HepG2 (cell line): Measurements from ENCODE around the gene SKIC2. TPM values are rescaled to one million over a fixed set of nuclear protein-coding genes. Genes with fewer than 3 reads are reported as not detected.

Source experiments
- KMT2B ChIP-seq: IDR thresholded peaks from 2 replicates; pipeline ENCODE4 v1.6.1; 2016; ENCODE audit warnings: missing genetic modification reagents, missing compliant biosample characterization
- RBM22 ChIP-seq: fragments of 200-400 bp; formaldehyde crosslinking; optimal IDR thresholded peaks from 2 replicates; pipeline ENCODE3; 2017; ENCODE audit warnings: mild to moderate bottlenecking, low read length, moderate library complexity
- RELA ChIP-seq: sonication (generic); formaldehyde crosslinking; IDR thresholded peaks from 2 replicates; pipeline ENCODE4 v1.4.0; 2020; ENCODE audit warnings: missing genetic modification reagents
- RFX1 ChIP-seq: fragments of 450-650 bp; IDR thresholded peaks from 2 replicates; pipeline ENCODE4 v1.6.1; 2017
- SP2 ChIP-seq: sonication (generic); formaldehyde crosslinking; IDR thresholded peaks from 2 replicates; pipeline ENCODE4 v1.5.1; 2020; ENCODE audit warnings: mild to moderate bottlenecking, missing genetic modification reagents
- SRSF4 ChIP-seq: fragments of 200-400 bp; formaldehyde crosslinking; IDR thresholded peaks from one replicate; pipeline ENCODE4 v1.6.1; 2018; ENCODE audit warnings: mild to moderate bottlenecking, low read depth, low read length, moderate library complexity; ENCODE audit not compliant: poor library complexity, severe bottlenecking
- ZBTB42 ChIP-seq: sonication (generic); formaldehyde crosslinking; IDR thresholded peaks from 2 replicates; pipeline ENCODE4 v1.5.0; 2020; ENCODE audit warnings: mild to moderate bottlenecking, missing genetic modification reagents
- ZC3H4 ChIP-seq: sonication (generic); formaldehyde crosslinking; IDR thresholded peaks from 2 replicates; pipeline ENCODE4 v1.4.0; 2020; ENCODE audit warnings: missing genetic modification reagents, borderline replicate concordance
- ZNF329 ChIP-seq: sonication (generic); formaldehyde crosslinking; IDR thresholded peaks from 2 replicates; pipeline ENCODE4 v1.9.0; 2021; ENCODE audit warnings: low read depth, mild to moderate bottlenecking, missing genetic modification reagents
- ZNF556 ChIP-seq: sonication (generic); formaldehyde crosslinking; IDR thresholded peaks from 2 replicates; pipeline ENCODE4 v1.4.0; 2020; ENCODE audit warnings: mild to moderate bottlenecking, missing genetic modification reagents, borderline replicate concordance
- ZNF781 ChIP-seq: sonication (generic); formaldehyde crosslinking; IDR thresholded peaks from 2 replicates; pipeline ENCODE4 v1.5.1; 2020; ENCODE audit warnings: borderline replicate concordance, mild to moderate bottlenecking, missing genetic modification reagents; ENCODE audit errors: not compliant biosample characterization
- ZSCAN21 ChIP-seq: sonication (generic); formaldehyde crosslinking; IDR thresholded peaks from 2 replicates; pipeline ENCODE4 v1.8.0; 2022; ENCODE audit warnings: mild to moderate bottlenecking, missing genetic modification reagents, moderate library complexity, borderline replicate concordance
- polyA plus RNA-seq, 8 experiments: library from polyadenylated mRNA; depleted of rRNA in 3 of 8; stranded (reverse) in 7 of 8; unstranded in 1 of 8; fragments of >200 nt; fragmentation: Illumina TruSeq in 4 of 8; extraction: Trizol in 4 of 8; gene quantifications; 2 replicates each; pipeline versions ENCODE4 v1.2.1 to v1.2.3, GENCODE V29; 2011 to 2016; ENCODE audit warnings: low read depth in 4 of 8, missing spikeins in 1 of 8, mixed read lengths in 1 of 8; ENCODE audit not compliant: insufficient read depth in 1 of 8
- total RNA-seq, 5 experiments: library from RNA; depleted of rRNA; stranded (reverse); fragments of >200 nt; fragmentation: Illumina TruSeq; extraction: Trizol; gene quantifications; 2 replicates each; pipeline ENCODE4 v1.2.3, GENCODE V29; 2016; ENCODE audit warnings: low read depth in 1 of 5
- TF ChIP-seq, protein P1 (sequence below): sonication (generic); formaldehyde crosslinking; IDR thresholded peaks from 2 replicates; pipeline ENCODE4 v1.4.0; 2020; ENCODE audit warnings: mild to moderate bottlenecking, missing genetic modification reagents
- TF ChIP-seq, protein P2 (sequence below): sonication (generic); formaldehyde crosslinking; conservative IDR thresholded peaks from 2 replicates; pipeline ENCODE4 v1.8.0; 2022; ENCODE audit warnings: mild to moderate bottlenecking, moderate library complexity, missing genetic modification reagents
- TF ChIP-seq, protein P3 (sequence below): sonication (generic); formaldehyde crosslinking; conservative IDR thresholded peaks from 2 replicates; pipeline ENCODE4 v1.4.0; 2020; ENCODE audit warnings: mild to moderate bottlenecking, missing genetic modification reagents, moderate library complexity
- TF ChIP-seq, protein P4 (sequence below): sonication (generic); formaldehyde crosslinking; IDR thresholded peaks from 2 replicates; pipeline ENCODE4 v1.4.0; 2020; ENCODE audit warnings: missing genetic modification reagents

Gene SKIC2
- total and polyA plus RNA-seq, 2 of the 13 experiments (the other 11 are each of a cell fraction or from before 2014, with no cell fraction given) = 67.1 to 68.4 TPM

DNA sequence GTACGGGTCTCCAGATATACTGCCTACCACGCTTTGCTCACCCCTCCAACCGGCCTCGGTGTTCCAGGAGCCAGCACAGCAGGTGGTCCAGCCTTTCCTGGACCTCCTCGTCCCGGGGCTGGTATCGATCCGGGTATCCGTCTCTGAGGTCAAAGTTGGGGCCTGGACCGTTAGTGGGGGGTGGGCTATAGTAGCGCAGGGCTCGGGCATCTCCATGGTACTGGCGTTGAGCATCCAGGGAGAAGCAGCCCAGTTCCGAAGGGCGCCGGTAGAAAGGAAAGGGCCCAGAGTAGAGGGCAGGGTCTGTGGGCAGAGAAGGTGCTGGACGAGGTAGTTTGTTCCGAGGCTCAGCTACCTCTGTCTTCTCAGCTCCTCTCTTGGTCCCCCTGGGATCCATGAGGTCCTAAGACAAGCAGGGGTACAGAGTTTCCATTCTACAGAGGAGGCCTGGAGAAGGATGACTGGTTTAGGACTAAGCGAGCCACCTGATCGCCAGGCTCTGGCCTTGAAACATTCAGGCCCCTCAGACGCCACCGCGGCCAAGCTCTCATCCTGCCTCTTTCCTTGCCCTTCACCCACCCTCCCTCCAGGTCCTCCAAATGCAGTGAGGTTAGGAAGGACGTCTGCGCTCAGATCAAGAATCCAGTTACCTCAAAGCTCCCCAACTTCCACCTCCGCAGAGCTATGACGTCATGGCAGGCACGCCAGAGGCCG lies 12.5 kb downstream of the SKIC2 start (continued):
- TF ChIP-seq, protein P1, sequence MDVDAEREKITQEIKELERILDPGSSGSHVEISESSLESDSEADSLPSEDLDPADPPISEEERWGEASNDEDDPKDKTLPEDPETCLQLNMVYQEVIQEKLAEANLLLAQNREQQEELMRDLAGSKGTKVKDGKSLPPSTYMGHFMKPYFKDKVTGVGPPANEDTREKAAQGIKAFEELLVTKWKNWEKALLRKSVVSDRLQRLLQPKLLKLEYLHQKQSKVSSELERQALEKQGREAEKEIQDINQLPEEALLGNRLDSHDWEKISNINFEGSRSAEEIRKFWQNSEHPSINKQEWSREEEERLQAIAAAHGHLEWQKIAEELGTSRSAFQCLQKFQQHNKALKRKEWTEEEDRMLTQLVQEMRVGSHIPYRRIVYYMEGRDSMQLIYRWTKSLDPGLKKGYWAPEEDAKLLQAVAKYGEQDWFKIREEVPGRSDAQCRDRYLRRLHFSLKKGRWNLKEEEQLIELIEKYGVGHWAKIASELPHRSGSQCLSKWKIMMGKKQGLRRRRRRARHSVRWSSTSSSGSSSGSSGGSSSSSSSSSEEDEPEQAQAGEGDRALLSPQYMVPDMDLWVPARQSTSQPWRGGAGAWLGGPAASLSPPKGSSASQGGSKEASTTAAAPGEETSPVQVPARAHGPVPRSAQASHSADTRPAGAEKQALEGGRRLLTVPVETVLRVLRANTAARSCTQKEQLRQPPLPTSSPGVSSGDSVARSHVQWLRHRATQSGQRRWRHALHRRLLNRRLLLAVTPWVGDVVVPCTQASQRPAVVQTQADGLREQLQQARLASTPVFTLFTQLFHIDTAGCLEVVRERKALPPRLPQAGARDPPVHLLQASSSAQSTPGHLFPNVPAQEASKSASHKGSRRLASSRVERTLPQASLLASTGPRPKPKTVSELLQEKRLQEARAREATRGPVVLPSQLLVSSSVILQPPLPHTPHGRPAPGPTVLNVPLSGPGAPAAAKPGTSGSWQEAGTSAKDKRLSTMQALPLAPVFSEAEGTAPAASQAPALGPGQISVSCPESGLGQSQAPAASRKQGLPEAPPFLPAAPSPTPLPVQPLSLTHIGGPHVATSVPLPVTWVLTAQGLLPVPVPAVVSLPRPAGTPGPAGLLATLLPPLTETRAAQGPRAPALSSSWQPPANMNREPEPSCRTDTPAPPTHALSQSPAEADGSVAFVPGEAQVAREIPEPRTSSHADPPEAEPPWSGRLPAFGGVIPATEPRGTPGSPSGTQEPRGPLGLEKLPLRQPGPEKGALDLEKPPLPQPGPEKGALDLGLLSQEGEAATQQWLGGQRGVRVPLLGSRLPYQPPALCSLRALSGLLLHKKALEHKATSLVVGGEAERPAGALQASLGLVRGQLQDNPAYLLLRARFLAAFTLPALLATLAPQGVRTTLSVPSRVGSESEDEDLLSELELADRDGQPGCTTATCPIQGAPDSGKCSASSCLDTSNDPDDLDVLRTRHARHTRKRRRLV (CRISPR knock-in tag) = 0 out of 2 replicates have a peak, but pooled peaks have one; percentile 14
- TF ChIP-seq RELA (CRISPR knock-in tag) = no peak
- TF ChIP-seq ZC3H4 (CRISPR knock-in tag) = no peak
- TF ChIP-seq ZBTB42 = no peak
- TF ChIP-seq ZNF781 (CRISPR knock-in tag) = no peak
- TF ChIP-seq, protein P2, sequence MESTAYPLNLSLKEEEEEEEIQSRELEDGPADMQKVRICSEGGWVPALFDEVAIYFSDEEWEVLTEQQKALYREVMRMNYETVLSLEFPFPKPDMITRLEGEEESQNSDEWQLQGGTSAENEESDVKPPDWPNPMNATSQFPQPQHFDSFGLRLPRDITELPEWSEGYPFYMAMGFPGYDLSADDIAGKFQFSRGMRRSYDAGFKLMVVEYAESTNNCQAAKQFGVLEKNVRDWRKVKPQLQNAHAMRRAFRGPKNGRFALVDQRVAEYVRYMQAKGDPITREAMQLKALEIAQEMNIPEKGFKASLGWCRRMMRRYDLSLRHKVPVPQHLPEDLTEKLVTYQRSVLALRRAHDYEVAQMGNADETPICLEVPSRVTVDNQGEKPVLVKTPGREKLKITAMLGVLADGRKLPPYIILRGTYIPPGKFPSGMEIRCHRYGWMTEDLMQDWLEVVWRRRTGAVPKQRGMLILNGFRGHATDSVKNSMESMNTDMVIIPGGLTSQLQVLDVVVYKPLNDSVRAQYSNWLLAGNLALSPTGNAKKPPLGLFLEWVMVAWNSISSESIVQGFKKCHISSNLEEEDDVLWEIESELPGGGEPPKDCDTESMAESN (CRISPR knock-in tag) = 0 out of 2 replicates have a peak, but pooled peaks have one; percentile 1
- TF ChIP-seq, protein P3, sequence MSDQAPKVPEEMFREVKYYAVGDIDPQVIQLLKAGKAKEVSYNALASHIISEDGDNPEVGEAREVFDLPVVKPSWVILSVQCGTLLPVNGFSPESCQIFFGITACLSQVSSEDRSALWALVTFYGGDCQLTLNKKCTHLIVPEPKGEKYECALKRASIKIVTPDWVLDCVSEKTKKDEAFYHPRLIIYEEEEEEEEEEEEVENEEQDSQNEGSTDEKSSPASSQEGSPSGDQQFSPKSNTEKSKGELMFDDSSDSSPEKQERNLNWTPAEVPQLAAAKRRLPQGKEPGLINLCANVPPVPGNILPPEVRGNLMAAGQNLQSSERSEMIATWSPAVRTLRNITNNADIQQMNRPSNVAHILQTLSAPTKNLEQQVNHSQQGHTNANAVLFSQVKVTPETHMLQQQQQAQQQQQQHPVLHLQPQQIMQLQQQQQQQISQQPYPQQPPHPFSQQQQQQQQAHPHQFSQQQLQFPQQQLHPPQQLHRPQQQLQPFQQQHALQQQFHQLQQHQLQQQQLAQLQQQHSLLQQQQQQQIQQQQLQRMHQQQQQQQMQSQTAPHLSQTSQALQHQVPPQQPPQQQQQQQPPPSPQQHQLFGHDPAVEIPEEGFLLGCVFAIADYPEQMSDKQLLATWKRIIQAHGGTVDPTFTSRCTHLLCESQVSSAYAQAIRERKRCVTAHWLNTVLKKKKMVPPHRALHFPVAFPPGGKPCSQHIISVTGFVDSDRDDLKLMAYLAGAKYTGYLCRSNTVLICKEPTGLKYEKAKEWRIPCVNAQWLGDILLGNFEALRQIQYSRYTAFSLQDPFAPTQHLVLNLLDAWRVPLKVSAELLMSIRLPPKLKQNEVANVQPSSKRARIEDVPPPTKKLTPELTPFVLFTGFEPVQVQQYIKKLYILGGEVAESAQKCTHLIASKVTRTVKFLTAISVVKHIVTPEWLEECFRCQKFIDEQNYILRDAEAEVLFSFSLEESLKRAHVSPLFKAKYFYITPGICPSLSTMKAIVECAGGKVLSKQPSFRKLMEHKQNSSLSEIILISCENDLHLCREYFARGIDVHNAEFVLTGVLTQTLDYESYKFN (CRISPR knock-in tag) = no peak
- TF ChIP-seq RBM22 = peak; percentile 45
- no peak for TF ChIP-seq ZNF556
- no peak for TF ChIP-seq ZNF329 (CRISPR knock-in tag)
- TF ChIP-seq RFX1 = no peak
- TF ChIP-seq SP2 (CRISPR knock-in tag) = no peak
- TF ChIP-seq, protein P4, sequence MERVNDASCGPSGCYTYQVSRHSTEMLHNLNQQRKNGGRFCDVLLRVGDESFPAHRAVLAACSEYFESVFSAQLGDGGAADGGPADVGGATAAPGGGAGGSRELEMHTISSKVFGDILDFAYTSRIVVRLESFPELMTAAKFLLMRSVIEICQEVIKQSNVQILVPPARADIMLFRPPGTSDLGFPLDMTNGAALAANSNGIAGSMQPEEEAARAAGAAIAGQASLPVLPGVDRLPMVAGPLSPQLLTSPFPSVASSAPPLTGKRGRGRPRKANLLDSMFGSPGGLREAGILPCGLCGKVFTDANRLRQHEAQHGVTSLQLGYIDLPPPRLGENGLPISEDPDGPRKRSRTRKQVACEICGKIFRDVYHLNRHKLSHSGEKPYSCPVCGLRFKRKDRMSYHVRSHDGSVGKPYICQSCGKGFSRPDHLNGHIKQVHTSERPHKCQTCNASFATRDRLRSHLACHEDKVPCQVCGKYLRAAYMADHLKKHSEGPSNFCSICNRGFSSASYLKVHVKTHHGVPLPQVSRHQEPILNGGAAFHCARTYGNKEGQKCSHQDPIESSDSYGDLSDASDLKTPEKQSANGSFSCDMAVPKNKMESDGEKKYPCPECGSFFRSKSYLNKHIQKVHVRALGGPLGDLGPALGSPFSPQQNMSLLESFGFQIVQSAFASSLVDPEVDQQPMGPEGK (CRISPR knock-in tag) = no peak
- TF ChIP-seq KMT2B (CRISPR knock-in tag) = no peak
- no peak for TF ChIP-seq SRSF4
- no peak; the same call in 1 of the 2 replicates for TF ChIP-seq ZSCAN21 (CRISPR knock-in tag)
